ENCODE measurements around the gene SECISBP2.

- no peak for TF ChIP-seq CTCF (IDR thresholded peaks at IDR 0.05)
- TF ChIP-seq ZFX (IDR thresholded peaks at IDR 0.05; ENCODE audit: borderline replicate concordance) = no peak
Observed at GRCh38 chr9:89366711-89367110, 48.4 kb downstream of the SECISBP2 start.
